Measurements from ENCODE around the gene CAPN15. TPM values are rescaled to one million over a fixed set of nuclear protein-coding genes. Genes with fewer than 3 reads are reported as not detected.
A peak's percentile ranks its signal among the peaks of the same experiment; 100 is the strongest.

Gene CAPN15
- total RNA-seq, 1 donor from 2014 or later, result 31.9 TPM

- FAIRE-seq (no peak), DNase-seq (ENCODE audit: low read depth) (no peak)
- Histone ChIP-seq H3K4me3 (ENCODE audit: low read depth, low read length) (no peak overlapping the region), H3K36me3 (ENCODE audit: control insufficient read depth, insufficient read depth, low read length) (peaks cover 1% of the 10 kb centered on the region), H3K27me3 (ENCODE audit: control insufficient read depth, insufficient read depth, low read length) (no peaks in the 10 kb centered on the region)
- TF ChIP-seq CTCF (IDR thresholded peaks at IDR 0.05; ENCODE audit: insufficient read depth, low read length, severe bottlenecking), result no peak
Observed at GRCh38 chr16:499924-500323, 27.6 kb upstream of the CAPN15 start.

GRCh38 chr16:500709-501108 lies 26.8 kb upstream of the CAPN15 start:
- peaks cover 3% of the 10 kb centered on the region for H3K36me3 ChIP-seq (ENCODE audit: control insufficient read depth, insufficient read depth, low read length)
- no peak for TF ChIP-seq CTCF (IDR thresholded peaks at IDR 0.05; ENCODE audit: insufficient read depth, low read length, severe bottlenecking)
- no peak overlapping the region for H3K4me3 ChIP-seq (ENCODE audit: low read depth, low read length)
- FAIRE-seq, result no peak
- no peak for DNase-seq (ENCODE audit: low read depth)
- no peaks in the 10 kb centered on the region for H3K27me3 ChIP-seq (ENCODE audit: control insufficient read depth, insufficient read depth, low read length)

GRCh38 chr16:502179-502943 lies 25.2 kb upstream of the CAPN15 start:
- peak; percentile 30 for DNase-seq (ENCODE audit: low read depth)
- H3K36me3 ChIP-seq (ENCODE audit: control insufficient read depth, insufficient read depth, low read length), result peaks cover 3% of the 10 kb centered on the region
- peak; percentile 95 for FAIRE-seq
- TF ChIP-seq CTCF (IDR thresholded peaks at IDR 0.05; ENCODE audit: insufficient read depth, low read length, severe bottlenecking), result no peak
- no peaks in the 10 kb centered on the region for H3K27me3 ChIP-seq (ENCODE audit: control insufficient read depth, insufficient read depth, low read length)
- H3K4me3 ChIP-seq (ENCODE audit: low read depth, low read length), result no peak overlapping the region

GRCh38 chr16:503150-504071 lies 24.1 kb upstream of the CAPN15 start:
- no peak for TF ChIP-seq CTCF (IDR thresholded peaks at IDR 0.05; ENCODE audit: insufficient read depth, low read length, severe bottlenecking)
- DNase-seq (ENCODE audit: low read depth) (no peak), FAIRE-seq (no peak)
- H3K27me3 ChIP-seq (ENCODE audit: control insufficient read depth, insufficient read depth, low read length), result no peaks in the 10 kb centered on the region
- no peak overlapping the region for H3K4me3 ChIP-seq (ENCODE audit: low read depth, low read length)
- peaks cover 3% of the 10 kb centered on the region for H3K36me3 ChIP-seq (ENCODE audit: control insufficient read depth, insufficient read depth, low read length)

GRCh38 chr16:505479-506245 lies 21.9 kb upstream of the CAPN15 start:
- FAIRE-seq (peak; percentile 73), DNase-seq (ENCODE audit: low read depth) (no peak)
- no peak for TF ChIP-seq CTCF (IDR thresholded peaks at IDR 0.05; ENCODE audit: insufficient read depth, low read length, severe bottlenecking)
- Histone ChIP-seq H3K36me3 (ENCODE audit: control insufficient read depth, insufficient read depth, low read length) (peaks cover 4% of the 10 kb centered on the region), H3K4me3 (ENCODE audit: low read depth, low read length) (no peak overlapping the region), H3K27me3 (ENCODE audit: control insufficient read depth, insufficient read depth, low read length) (no peaks in the 10 kb centered on the region)

Data from bronchial epithelial cell (primary cell).